22Rv1 (cell line): ENCODE measurements around the gene PRR19.

Experiments
- H3K27ac ChIP-seq: fragments of 450-650 bp; 2 replicates; pipeline ENCODE4 v1.5.1; 2017
- ZFX ChIP-seq: fragments of 450-650 bp; IDR thresholded peaks from 2 replicates; pipeline ENCODE4 v1.6.1; 2017; ENCODE audit warnings: antibody characterized with exemption, borderline replicate concordance
- TF ChIP-seq, protein P1 (sequence below): fragments of 450-650 bp; IDR thresholded peaks from 2 replicates; pipeline ENCODE4 v1.5.1; 2017; ENCODE audit warnings: mild to moderate bottlenecking

PRR19 gene

DNA sequence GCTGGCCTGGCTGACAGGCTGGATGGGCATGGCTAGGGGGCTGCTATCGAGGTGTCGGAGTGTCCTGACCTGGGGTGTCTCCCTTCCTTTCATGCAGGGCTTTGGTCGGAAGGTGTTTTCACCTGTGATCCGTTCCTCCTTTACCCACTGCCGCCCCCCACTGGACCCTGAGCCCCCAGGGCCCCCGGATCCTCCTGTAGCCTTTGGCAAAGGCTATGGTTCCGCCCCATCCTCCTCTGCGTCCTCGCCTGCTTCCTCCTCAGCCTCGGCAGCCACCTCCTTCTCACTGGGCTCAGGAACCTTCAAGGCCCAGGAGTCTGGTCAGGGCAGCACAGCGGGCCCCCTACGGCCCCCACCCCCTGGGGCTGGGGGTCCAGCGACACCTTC, 11.8 kb upstream of the PRR19 start:
- H3K27ac ChIP-seq: peak overlapping the region; percentile 55; the same call in 1 of the 2 replicates
- TF ChIP-seq, protein P1, sequence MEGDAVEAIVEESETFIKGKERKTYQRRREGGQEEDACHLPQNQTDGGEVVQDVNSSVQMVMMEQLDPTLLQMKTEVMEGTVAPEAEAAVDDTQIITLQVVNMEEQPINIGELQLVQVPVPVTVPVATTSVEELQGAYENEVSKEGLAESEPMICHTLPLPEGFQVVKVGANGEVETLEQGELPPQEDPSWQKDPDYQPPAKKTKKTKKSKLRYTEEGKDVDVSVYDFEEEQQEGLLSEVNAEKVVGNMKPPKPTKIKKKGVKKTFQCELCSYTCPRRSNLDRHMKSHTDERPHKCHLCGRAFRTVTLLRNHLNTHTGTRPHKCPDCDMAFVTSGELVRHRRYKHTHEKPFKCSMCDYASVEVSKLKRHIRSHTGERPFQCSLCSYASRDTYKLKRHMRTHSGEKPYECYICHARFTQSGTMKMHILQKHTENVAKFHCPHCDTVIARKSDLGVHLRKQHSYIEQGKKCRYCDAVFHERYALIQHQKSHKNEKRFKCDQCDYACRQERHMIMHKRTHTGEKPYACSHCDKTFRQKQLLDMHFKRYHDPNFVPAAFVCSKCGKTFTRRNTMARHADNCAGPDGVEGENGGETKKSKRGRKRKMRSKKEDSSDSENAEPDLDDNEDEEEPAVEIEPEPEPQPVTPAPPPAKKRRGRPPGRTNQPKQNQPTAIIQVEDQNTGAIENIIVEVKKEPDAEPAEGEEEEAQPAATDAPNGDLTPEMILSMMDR: no peak
- no peak for TF ChIP-seq ZFX

DNA sequence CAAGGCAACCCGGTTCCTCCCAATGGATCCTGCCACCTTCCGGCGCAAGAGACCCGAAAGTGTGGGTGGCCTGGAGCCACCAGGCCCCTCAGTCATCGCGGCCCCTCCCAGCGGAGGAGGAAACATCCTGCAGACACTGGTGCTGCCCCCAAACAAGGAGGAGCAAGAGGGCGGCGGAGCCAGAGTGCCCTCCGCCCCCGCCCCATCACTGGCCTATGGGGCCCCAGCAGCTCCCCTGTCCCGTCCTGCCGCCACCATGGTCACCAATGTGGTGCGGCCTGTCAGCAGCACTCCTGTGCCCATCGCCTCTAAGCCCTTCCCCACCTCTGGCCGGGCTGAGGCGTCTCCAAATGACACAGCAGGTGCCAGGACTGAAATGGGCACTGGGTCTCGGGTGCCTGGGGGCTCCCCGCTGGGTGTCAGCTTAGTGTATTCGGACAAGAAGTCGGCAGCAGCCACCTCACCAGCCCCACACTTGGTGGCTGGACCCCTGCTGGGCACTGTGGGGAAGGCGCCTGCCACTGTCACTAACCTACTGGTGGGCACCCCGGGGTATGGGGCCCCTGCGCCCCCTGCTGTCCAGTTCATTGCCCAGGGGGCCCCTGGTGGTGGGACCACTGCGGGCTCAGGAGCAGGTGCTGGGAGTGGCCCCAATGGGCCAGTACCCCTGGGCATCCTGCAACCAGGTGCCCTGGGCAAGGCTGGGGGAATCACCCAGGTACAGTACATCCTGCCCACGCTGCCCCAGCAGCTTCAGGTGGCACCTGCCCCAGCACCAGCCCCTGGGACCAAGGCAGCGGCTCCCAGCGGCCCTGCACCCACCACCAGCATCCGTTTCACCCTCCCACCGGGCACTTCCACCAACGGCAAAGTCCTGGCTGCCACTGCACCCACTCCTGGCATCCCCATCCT, 11.2 kb upstream of the PRR19 start:
- peak overlapping the region; percentile 55 for H3K27ac ChIP-seq
- TF ChIP-seq, protein P1: peak; percentile 58
- TF ChIP-seq ZFX: no peak

DNA sequence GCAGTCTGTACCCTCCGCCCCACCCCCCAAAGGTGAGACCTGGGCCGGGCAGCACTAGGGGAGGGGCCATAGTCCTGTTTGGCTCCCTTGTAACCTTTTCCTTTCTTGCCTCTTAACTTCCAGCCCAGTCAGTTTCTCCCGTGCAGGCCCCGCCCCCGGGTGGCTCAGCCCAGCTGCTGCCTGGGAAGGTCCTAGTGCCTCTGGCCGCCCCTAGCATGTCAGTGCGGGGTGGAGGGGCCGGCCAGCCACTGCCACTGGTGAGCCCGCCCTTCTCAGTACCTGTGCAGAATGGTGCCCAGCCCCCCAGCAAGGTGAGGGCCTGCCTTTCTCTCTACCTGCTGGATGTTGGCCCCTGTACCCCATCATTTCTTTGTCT, 10.5 kb upstream of the PRR19 start:
- peak overlapping the region; percentile 55 for H3K27ac ChIP-seq
- TF ChIP-seq, protein P1: no peak; the same call in 1 of the 2 replicates
- no peak for TF ChIP-seq ZFX

DNA sequence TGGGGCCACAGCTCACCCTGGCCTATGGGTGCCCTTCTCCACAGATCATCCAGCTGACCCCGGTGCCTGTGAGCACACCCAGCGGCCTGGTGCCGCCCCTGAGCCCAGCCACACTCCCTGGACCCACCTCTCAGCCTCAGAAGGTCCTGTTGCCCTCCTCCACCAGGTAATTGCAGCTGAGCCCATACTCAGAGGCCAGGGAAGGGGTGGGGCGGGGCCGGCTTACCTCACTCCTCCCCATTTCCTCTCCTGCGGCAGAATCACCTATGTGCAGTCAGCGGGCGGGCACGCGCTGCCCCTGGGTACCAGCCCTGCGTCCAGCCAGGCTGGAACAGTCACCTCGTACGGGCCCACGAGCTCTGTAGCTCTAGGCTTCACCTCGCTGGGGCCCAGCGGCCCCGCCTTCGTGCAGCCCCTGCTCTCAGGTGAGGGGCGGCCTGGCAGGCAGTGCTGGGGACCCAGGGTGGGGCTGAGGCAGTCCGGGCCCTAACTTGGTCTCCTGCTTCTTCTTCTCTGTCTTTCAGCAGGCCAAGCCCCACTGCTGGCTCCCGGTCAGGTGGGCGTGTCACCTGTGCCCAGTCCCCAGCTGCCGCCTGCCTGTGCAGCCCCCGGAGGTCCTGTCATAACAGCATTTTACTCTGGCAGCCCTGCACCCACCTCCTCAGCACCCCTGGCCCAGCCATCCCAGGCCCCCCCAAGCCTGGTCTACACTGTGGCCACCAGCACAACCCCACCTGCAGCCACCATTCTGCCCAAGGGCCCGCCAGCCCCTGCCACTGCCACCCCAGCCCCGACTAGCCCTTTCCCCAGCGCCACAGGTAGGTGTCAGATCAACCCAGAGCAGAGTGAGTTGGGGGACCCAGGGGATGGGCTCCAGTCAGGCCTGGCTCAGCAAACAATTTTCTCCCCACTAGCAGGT, 9.6 kb upstream of the PRR19 start:
- TF ChIP-seq, protein P1: no peak
- TF ChIP-seq ZFX: no peak
- peak overlapping the region; percentile 55 for H3K27ac ChIP-seq

DNA sequence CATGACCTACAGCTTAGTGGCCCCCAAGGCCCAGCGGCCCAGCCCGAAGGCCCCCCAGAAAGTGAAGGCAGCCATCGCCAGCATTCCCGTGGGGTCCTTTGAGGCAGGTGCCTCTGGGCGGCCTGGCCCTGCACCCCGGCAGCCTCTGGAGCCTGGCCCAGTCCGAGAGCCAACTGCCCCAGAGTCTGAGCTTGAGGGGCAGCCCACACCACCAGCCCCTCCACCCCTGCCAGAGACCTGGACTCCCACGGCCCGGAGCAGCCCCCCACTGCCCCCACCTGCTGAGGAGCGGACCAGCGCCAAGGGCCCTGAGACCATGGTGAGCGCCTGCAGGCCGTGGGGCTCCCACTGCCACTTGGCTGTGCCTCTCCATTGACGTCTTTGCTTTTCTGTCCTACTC, 9.0 kb upstream of the PRR19 start:
- TF ChIP-seq, protein P1: no peak
- no peak for TF ChIP-seq ZFX
- no peak overlapping the region for H3K27ac ChIP-seq

DNA sequence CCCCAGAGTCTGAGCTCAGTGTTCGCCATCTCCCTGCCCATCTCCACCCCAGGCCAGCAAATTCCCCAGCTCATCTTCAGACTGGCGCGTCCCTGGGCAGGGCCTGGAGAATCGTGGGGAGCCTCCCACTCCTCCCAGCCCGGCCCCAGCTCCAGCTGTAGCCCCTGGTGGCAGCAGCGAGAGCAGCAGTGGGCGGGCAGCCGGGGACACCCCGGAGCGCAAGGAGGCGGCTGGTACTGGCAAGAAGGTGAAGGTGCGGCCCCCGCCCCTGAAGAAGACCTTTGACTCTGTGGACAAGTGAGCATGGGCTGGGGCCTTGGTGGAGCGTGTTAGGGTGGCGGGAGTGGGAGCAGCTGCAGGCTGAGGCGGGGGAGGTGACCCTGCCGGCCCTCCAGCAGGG, 8.4 kb upstream of the PRR19 start:
- H3K27ac ChIP-seq: no peak overlapping the region
- TF ChIP-seq ZFX: no peak
- TF ChIP-seq, protein P1: no peak

DNA sequence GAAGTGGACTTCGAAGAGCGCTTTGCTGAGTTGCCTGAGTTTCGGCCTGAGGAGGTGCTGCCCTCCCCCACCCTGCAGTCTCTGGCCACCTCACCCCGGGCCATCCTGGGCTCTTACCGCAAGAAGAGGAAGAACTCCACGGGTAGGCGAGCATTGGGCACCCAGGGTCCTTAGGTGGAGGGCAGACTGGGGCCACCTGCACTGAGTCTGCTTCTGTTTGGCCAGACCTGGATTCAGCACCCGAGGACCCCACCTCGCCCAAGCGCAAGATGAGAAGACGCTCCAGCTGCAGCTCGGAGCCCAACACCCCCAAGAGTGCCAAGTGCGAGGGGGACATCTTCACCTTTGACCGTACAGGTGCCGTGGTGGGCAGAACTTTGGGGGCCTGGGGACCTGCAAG, 8.0 kb upstream of the PRR19 start:
- no peak overlapping the region for H3K27ac ChIP-seq
- TF ChIP-seq ZFX: no peak
- TF ChIP-seq, protein P1: no peak
